Measurements from ENCODE around the gene ADAM10. TPM values are rescaled to one million over a fixed set of nuclear protein-coding genes. Genes with fewer than 3 reads are reported as not detected.

Gene ADAM10
- total RNA-seq, 1 donor from 2014 or later: 243 TPM

GRCh38 chr15:58558777-58559176 lies 190.7 kb downstream of the ADAM10 start:
- FAIRE-seq (no peak), DNase-seq (ENCODE audit: low read depth) (no peak)
- Mint-ChIP-seq H3K27me3 (ENCODE audit: low read depth, unreplicated experiment) (peaks cover 18% of the 10 kb centered on the region), H3K4me1 (ENCODE audit: low read depth, unreplicated experiment) (peaks cover 3% of the 10 kb centered on the region), H3K36me3 (ENCODE audit: low read depth, unreplicated experiment) (no peaks in the 10 kb centered on the region), H3K27ac (ENCODE audit: unreplicated experiment) (no peak overlapping the region), H3K9me3 (ENCODE audit: unreplicated experiment) (peaks cover 2% of the 10 kb centered on the region), H3K4me3 (ENCODE audit: unreplicated experiment) (no peak overlapping the region)
- Histone ChIP-seq H3K79me2 (ENCODE audit: insufficient read depth, low read length) (no peaks in the 10 kb centered on the region), H3K9ac (ENCODE audit: low read length) (no peak overlapping the region), H3K4me1 (ENCODE audit: insufficient read depth, low read length) (no peaks in the 10 kb centered on the region), H2AFZ (ENCODE audit: low read depth, low read length) (no peak overlapping the region), H3K4me3 (ENCODE audit: insufficient read depth, low read depth, low read length) (no peak overlapping the region), H3K27me3 (ENCODE audit: insufficient read depth, low read length) (peaks cover 10% of the 10 kb centered on the region), H3K27ac (ENCODE audit: low read depth, low read length) (no peak overlapping the region), H3K4me2 (ENCODE audit: low read length) (no peak overlapping the region), H3K36me3 (ENCODE audit: insufficient read depth, low read length) (no peaks in the 10 kb centered on the region), H3K9me3 (ENCODE audit: insufficient read depth, low read depth, low read length) (peaks cover 4% of the 10 kb centered on the region), H4K20me1 (ENCODE audit: insufficient read depth, low read length) (no peaks in the 10 kb centered on the region)
- TF ChIP-seq EZH2 (IDR thresholded peaks at IDR 0.05; ENCODE audit: insufficient read depth, low read length): no peak
- no peak for TF ChIP-seq CTCF (IDR thresholded peaks at IDR 0.05; ENCODE audit: insufficient read depth, low read depth, low read length)

GRCh38 chr15:58556541-58556940 lies 193.0 kb downstream of the ADAM10 start:
- H3K4me2 ChIP-seq (ENCODE audit: low read length): no peak overlapping the region

More at GRCh38 chr15:58556541-58556940, 193.0 kb downstream of the ADAM10 start:
- H3K4me1 ChIP-seq (ENCODE audit: insufficient read depth, low read length): peaks cover 12% of the 10 kb centered on the region
- no peaks in the 10 kb centered on the region for H3K79me2 ChIP-seq (ENCODE audit: insufficient read depth, low read length)
- H3K27ac Mint-ChIP-seq (ENCODE audit: unreplicated experiment): no peak overlapping the region
- H3K9me3 ChIP-seq (ENCODE audit: insufficient read depth, low read depth, low read length): peaks cover 4% of the 10 kb centered on the region
- H3K27me3 Mint-ChIP-seq (ENCODE audit: low read depth, unreplicated experiment): peaks cover 16% of the 10 kb centered on the region
- H3K4me1 Mint-ChIP-seq (ENCODE audit: low read depth, unreplicated experiment): peaks cover 15% of the 10 kb centered on the region
- no peak for FAIRE-seq
- H3K27ac ChIP-seq (ENCODE audit: low read depth, low read length): no peak overlapping the region
- DNase-seq (ENCODE audit: low read depth): no peak
- H3K36me3 ChIP-seq (ENCODE audit: insufficient read depth, low read length): no peaks in the 10 kb centered on the region
- no peak overlapping the region for H3K9ac ChIP-seq (ENCODE audit: low read length)
- TF ChIP-seq EZH2 (IDR thresholded peaks at IDR 0.05; ENCODE audit: insufficient read depth, low read length) (no peak), CTCF (IDR thresholded peaks at IDR 0.05; ENCODE audit: insufficient read depth, low read depth, low read length) (no peak)
- H3K27me3 ChIP-seq (ENCODE audit: insufficient read depth, low read length): peaks cover 10% of the 10 kb centered on the region
- H3K36me3 Mint-ChIP-seq (ENCODE audit: low read depth, unreplicated experiment): no peaks in the 10 kb centered on the region
- H3K9me3 Mint-ChIP-seq (ENCODE audit: unreplicated experiment): peaks cover 2% of the 10 kb centered on the region
- H4K20me1 ChIP-seq (ENCODE audit: insufficient read depth, low read length): no peaks in the 10 kb centered on the region
- H3K4me3 ChIP-seq (ENCODE audit: insufficient read depth, low read depth, low read length): no peak overlapping the region
- no peak overlapping the region for H3K4me3 Mint-ChIP-seq (ENCODE audit: unreplicated experiment)
- H2AFZ ChIP-seq (ENCODE audit: low read depth, low read length): no peak overlapping the region
